GM12873 (cell line): ENCODE results near the gene CCNE1.

Experiments used
- CTCF ChIP-seq: IDR thresholded peaks from 2 replicates; pipeline ENCODE4 v1.5.1; 2012; ENCODE audit warnings: low read depth, mild to moderate bottlenecking, moderate library complexity, low read length, control low read depth; ENCODE audit not compliant: insufficient read depth; ENCODE audit errors: missing control alignments

The CCNE1 gene

DNA sequence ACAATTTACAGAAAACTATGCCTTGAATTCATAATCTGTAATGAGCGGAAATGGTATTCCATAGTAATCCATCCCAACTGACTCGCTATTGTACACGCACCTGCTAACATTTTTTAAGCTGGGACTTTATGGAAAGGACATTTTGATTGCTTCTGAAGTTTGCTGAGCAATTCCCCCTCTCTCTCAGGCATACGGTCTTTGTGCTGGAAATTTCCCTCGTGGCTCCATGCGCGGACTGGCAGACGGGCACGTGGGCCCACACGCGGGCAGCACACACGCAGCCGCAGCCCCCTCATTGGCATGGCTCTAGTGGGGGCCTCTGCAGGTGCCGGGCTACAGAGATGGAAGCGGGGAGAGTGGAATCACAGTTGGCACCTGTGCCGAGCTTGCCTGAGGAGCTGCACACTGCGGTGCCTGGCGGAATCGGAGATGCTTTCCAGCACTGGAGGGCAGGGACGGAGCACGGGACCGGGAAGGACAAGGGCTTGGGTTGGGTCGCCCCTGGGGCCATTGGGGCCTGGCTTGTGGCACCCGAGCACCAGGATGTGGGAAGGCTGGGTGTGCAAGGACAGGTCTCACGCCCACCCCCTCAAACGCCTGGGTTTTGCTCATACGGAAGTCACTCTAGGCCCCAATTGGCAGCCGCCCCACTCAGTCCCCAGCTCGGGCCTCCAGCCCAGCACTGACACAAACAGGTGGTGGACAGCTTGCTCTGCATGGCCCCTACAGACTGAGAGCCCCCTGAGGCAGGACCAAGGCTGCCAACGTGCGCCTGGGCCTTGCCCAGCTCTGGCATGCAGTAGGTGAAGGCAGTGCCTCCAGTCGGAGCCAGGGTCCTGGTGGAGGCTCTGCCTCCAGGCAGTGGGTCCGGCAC is 30.2 kb upstream of the CCNE1 start:
- no peak for TF ChIP-seq CTCF

DNA sequence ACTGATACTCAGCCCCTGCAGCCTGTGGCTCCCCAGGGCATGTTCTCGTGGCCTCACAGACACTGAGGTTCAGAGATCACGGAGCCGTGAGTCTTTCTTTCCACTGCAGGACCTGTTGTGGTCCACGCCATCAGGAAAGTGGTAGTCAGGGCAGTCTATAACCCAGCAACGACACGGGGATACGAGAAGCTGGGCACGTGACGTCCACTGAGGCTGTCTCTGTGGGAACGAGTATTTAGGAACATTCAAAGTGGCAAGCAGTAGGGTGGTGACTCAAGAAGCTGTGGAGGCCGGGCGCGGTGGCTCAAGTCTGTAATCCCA is 29.6 kb upstream of the CCNE1 start:
- TF ChIP-seq CTCF = no peak

- TF ChIP-seq CTCF = no peak
These were observed 28.1 kb upstream of the CCNE1 start for GRCh38 chr19:29783627-29784190.

DNA sequence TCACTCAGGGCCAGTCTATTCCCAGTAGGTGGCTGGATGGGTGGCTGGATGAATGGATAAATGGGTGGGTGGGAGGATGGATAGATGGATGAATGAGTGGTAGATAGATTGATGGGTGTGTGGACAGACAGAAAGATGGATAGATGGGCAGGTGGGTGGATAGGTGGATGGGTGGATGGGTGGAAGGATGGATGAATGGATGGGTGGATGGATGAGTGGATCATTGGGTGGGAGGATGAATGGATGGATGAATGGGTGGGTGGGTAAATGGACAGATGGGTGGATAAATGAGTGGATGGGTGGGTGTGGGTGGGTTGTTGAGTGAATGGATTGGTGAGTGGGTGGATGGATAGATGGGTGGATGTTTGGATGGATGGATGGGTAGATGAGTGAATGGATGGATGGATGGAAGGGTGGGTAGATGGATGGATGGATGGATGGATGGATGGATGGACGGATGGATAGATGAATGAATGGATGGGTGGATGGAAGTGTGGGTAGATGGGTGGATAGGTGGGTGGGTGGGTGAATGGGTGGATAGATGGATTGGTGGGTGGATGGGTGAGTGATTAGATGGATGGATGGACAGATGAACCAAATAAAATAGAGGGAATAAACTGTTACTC is 27.1 kb upstream of the CCNE1 start:
- TF ChIP-seq CTCF = no peak

DNA sequence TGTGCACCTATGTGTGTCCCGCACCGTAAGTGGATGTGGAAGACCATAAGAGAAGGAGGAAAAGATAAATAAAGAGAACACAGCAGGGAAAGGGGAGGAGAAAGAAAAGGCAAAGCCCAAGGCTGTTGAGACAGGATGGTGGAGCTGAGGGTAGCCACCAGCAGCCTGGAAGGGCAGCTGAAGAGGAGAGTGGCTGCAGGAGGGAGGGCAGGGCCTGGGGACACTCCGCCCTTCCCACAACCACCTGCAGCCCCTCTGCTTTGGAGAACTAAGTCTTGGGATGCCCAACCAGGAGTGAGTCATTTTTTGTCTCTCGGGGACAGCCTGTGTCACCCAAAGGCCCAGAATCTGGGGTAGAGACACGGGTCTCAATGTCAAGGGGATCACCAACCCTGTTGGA is 26.4 kb upstream of the CCNE1 start:
- TF ChIP-seq CTCF = no peak

DNA sequence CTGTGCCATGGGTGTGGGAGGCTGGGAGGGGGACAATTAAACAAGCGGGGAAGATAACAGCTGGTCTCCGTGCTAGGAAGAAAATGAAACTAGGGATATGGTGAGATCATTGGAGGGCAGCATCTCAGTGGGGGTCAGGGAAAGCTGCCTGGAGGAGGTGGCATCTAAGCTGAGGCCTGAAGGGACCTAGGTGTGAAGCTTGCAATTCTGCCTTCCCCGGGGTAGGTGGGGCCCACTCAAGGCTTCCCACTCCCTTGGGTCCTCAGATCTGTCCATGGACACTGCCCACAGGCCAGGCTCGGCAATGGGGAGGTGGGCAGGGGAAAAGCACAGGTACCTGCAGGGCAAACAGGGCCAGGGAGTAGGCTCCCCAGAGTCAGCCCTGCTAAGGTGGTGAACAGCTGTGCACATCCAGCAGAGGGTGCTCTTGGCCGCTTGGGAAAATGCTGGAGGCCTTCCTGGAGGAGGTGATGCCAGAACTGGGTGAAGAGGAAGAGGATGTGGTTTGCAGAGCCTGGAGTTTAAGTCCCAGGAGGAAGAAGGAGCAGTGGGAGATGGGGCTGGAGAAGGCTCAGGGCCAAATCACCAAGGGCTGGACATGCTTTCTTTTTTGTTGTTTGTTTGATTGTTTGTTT is 25.7 kb upstream of the CCNE1 start:
- TF ChIP-seq CTCF = peak; percentile 68

DNA sequence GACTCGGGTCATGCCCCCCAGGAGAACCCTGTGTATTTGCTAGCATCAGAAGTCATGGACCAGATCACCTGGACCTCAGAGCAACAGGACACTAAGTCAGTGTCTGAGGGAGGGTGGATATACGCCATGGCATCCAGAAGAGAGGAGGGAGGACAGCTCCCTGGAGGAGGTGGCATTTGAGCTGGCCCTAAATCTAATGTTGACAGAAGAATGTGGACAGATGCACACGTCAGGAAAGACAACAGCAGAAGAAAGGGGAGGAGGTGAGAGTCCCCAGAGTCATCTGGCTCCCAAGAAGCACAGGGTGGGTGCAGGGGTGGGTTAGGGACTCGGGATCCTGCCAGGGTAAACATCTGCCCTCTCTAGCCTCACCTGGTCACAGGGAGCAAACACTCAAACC is 24.5 kb upstream of the CCNE1 start:
- TF ChIP-seq CTCF = no peak
